ENCODE results near the gene BSPRY.

The BSPRY gene

DNA sequence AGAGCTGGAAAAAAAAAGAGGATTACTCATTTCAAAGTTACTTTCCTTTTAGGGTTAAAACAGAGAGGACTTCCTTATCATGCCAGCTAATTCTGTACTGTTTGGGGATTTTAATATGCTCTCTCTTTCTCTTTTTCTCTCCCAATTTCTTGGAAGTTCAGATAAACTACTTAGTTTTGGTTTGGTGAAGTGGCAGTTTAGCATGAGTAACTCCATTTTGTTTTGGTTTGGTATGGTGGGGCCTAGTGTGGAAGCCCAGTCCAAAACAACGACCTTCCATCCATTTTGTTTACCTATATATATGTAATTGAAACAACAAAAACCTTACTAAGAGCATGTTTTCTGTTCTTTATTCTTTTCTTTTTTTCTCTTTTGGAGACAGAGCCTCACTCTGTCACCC, 3.7 kb upstream of the BSPRY start:
- ChIA-PET CTCF (interaction anchor here (1.2 to 1.3 kb wide), 2 partner anchors 61 to 246 kb away, joined by 3 to 4 read pairs; no protein-coding TSS in a partner anchor), POLR2A (no interaction called here)
- TF ChIP-seq, protein P1, sequence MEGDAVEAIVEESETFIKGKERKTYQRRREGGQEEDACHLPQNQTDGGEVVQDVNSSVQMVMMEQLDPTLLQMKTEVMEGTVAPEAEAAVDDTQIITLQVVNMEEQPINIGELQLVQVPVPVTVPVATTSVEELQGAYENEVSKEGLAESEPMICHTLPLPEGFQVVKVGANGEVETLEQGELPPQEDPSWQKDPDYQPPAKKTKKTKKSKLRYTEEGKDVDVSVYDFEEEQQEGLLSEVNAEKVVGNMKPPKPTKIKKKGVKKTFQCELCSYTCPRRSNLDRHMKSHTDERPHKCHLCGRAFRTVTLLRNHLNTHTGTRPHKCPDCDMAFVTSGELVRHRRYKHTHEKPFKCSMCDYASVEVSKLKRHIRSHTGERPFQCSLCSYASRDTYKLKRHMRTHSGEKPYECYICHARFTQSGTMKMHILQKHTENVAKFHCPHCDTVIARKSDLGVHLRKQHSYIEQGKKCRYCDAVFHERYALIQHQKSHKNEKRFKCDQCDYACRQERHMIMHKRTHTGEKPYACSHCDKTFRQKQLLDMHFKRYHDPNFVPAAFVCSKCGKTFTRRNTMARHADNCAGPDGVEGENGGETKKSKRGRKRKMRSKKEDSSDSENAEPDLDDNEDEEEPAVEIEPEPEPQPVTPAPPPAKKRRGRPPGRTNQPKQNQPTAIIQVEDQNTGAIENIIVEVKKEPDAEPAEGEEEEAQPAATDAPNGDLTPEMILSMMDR (IDR thresholded peaks at IDR 0.05; ENCODE audit: control extremely low read depth, extremely low read depth, low read depth, missing control alignments): no peak
- no peak for DNase-seq (ENCODE audit: extremely low spot score)

DNA sequence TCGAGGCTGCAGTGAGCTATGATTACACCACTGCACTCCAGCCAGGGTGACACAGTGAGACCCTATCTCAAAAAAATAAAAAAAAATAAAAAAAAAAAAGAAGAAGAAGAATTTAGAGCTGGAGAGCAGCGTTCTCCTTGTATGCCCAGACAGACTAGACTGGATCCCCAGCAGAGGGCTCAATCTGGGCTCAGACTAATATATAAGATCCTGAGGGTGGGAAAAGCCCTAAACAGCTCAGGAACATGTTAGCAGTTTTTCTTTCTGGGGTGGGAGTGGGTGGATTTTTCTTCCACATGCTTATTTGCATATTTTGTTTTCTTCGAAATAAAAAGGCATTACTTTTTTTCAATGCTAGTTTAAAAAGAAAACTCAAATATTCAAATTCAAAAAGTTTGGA, 904 bp upstream of the BSPRY start:
- POLR2A ChIA-PET: interaction anchor here (1.3 kb wide), 1 partner anchor 62 kb away, joined by 4 read pairs; the partner anchor contains the start of genes C9orf43 and POLE3
- DNase-seq (ENCODE audit: extremely low spot score): no peak
- TF ChIP-seq, protein P1 (IDR thresholded peaks at IDR 0.05; ENCODE audit: control extremely low read depth, extremely low read depth, low read depth, missing control alignments): no peak
- CTCF ChIA-PET: interaction anchor here (1.0 to 4.9 kb wide), 9 partner anchors 8 to 243 kb away, joined by 3 to 22 read pairs (median 6); partner anchors contain the start of genes CDC26, PRPF4 and WDR31

DNA sequence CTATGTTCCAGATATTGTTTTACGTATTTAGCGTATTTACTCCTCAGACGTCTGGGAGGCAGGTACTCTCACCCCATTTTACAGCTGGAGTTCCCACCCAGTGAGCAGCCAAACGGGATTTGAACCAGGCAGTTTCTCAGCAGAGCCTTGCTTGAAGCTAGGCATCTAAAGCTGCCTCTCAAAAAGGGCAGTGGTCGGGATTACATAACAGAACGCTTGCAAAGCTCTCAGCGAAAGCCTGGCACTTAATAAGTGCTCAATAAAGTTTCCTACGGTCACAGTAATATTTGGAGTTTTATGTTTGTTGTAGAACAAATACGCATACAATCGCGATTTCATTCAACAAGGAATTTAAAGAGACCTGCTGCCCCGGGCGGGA, 286 bp upstream of the BSPRY start:
- POLR2A ChIA-PET: no interaction called here
- TF ChIP-seq, protein P1 (IDR thresholded peaks at IDR 0.05; ENCODE audit: control extremely low read depth, extremely low read depth, low read depth, missing control alignments): no peak
- CTCF ChIA-PET: interaction anchor here (1.0 to 4.9 kb wide), 7 partner anchors 8 to 243 kb away, joined by 3 to 22 read pairs (median 6); partner anchors contain the start of genes CDC26, PRPF4 and WDR31
- DNase-seq (ENCODE audit: extremely low spot score): no peak

DNA sequence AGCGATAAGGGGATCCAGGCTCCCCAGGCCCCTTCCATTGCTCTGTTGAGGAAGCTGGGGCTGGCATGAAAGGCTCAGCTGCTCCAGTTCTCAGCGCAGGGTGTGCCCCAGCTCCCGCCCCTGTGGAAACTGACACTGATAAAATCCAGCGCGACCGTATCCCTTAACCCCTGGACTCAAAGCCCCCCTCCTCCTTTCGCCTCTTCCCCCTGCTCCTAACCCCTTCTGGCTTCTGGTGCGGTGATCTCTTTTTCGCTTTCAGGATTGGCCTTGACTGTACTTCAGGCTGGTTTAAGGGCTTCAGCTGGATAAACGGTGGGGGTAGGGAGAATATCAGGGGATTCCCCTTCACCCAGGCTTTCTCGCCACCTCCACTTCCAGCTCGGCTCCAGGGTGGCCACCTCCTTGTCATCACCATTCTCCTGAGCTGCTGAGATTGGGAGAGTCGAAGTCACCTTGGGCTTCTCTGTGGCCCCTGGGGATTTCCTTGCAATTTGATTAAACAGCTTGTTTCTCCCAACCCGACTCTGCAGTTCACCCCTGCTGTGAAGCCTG, 843 bp downstream of the BSPRY start:
- TF ChIP-seq, protein P1 (IDR thresholded peaks at IDR 0.05; ENCODE audit: control extremely low read depth, extremely low read depth, low read depth, missing control alignments): no peak
- CTCF ChIA-PET: interaction anchor here (1.0 to 4.9 kb wide), 13 partner anchors 9 to 308 kb away, joined by 3 to 22 read pairs (median 4); partner anchors contain the start of genes ALAD, CDC26, PRPF4 and WDR31
- DNase-seq (ENCODE audit: extremely low spot score): peak; percentile 40
- POLR2A ChIA-PET: interaction anchor here (0.9 to 1.0 kb wide), 2 partner anchors 10 to 75 kb away, joined by 3 read pairs; partner anchors contain the start of genes CDC26 and WDR31

DNA sequence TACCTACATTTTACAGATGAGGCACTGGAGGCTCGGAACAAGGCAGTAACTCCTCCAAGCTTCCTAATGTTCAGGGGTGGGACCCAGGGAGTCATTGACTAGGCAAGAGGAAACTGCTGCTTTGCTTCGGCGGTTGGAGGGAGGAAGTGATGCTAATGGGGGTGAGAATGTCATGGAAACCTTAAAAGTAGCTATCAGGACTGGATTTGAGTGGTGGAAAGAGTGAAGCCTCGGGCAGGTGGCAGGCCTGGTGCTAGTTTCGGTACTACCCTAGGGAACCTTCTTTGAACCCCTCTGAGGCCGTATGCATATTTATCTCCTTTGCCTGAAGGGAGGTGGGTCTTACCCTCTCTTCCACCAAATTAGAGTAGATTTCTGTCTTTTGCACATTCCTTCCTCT, 1.6 kb downstream of the BSPRY start:
- DNase-seq (ENCODE audit: extremely low spot score): peak; percentile 55
- CTCF ChIA-PET: interaction anchor here (1.0 to 4.9 kb wide), 12 partner anchors 9 to 305 kb away, joined by 3 to 22 read pairs (median 6); partner anchors contain the start of genes ALAD, CDC26, PRPF4 and WDR31
- POLR2A ChIA-PET: interaction anchor here (1.0 kb wide), 1 partner anchor 76 kb away, joined by 3 read pairs; the partner anchor contains the start of gene CDC26
- TF ChIP-seq, protein P1 (IDR thresholded peaks at IDR 0.05; ENCODE audit: control extremely low read depth, extremely low read depth, low read depth, missing control alignments): no peak

DNA sequence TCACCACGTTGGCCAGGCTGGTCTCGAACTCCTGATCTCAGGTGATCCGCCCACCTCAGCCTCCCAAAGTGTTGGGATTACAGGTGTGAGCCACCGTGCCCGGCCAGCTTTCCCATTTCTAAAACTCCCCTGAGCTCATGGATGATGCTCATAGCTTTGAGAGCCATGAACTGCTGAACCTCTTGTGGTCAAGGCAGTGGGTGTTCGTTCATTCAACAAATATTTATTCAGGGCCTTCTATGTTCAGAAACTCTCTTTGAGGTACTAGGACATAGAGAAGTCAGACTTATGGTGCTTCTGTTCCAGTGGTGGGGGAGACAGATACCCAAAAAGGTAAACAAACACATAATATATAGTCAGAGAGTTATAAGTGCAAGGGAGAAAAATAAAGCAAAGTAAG, 2.7 kb downstream of the BSPRY start:
- ChIA-PET POLR2A (no interaction called here), CTCF (interaction anchor here (1.5 to 4.9 kb wide), 5 partner anchors 11 to 78 kb away, joined by 4 to 22 read pairs (median 7); partner anchors contain the start of genes CDC26, PRPF4 and WDR31)
- no peak for DNase-seq (ENCODE audit: extremely low spot score)
- TF ChIP-seq, protein P1 (IDR thresholded peaks at IDR 0.05; ENCODE audit: control extremely low read depth, extremely low read depth, low read depth, missing control alignments): no peak

Data from GM10248 (cell line).